Measurements from ENCODE around the gene WDR90.
"Not testable (repeated sequence)": the region's sequence is repeated elsewhere in the genome, so short reads cannot be mapped to it uniquely, and the experiment has no call there.

Gene WDR90

DNA sequence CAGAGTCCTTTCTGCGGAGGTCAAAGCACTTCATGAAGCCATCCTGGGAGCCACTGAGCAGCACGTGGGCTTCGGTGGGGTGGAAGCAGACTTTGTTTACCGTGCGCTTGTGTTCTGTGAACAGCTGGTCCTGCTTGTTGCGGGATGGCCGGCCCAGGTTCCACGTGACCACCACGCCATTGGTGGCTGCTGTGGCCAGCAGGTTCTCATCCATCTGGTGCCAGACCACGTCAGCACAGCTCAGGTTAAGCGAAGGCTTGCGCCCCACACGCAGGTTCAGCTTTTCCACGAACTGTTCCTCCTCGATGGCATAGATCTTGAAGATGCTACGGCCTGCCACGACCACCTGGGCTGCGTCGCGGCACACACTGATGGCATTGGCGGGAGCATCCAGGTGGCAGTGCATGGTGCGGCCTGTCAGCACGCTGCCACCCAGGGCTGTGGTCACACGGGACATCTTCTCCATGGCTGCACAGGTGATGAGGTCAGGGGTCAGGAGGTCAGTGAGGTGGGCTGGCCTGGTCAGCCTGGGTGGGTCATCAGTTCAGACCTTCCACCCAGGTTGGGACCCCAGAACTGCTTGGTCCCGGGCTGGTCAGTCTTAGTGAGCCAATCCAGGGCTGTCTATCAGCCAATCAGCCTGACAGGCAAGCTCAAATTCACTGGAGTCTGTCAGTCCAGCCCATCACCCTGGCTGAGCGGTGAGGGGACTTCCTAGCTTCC, 40.2 kb downstream of the WDR90 start:
- DNase-seq (ENCODE audit: low spot score): no peak

DNA sequence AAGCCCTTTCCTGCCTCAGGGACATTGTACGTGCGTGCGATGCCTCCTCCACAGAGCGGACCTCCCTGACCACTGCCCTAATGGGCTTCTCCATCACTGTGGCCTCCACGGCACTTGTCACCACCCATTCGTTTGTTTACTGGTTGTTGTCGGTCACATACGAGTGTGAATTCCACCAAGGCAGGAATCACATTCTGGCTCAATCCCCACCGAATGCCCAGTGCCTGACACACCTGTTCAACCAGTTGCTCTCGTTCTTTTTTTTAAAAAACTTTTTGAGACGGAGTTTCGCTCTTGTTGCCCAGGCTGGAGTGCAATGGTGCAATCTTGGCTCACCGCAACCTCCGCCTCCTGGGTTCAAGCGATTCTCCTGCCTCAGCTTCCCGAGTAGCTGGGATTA, 42.1 kb downstream of the WDR90 start:
- not testable (repeated sequence) for DNase-seq (ENCODE audit: low spot score)

DNA sequence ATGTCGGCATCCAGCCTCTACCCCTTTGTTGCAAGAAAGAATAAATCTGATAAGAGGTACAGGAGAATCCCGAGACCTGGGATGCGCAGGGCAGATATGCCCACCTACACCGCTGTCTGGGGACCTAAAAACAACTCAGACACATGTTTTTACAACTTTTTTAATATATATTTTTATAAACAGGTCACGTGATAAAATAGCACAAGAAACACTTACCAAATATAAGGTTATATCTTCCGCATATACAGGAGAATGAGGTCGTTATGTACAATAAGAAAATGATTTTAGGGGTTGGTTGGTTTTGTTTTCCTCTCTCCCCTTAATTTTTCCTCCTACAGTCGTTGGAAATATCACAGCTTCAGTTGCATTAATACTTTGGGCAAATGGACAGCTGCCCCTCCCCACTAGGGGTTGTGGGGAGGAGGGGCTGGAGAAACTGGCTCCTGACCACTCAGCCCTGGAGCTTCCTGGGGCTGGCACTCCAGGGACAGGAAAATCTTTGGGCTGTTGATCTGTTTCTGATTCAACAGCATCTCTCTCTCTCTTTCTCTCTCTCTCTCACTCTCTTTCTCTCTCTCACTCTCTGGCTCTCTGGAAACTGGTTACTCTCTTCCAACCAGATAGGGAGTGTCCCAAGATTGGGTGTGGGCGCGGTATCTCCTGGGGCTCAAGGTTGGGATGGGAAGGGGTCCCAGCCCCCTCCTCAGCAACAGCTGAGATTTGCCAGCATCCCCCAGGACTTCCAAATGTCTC, 43.4 kb downstream of the WDR90 start:
- no peak for DNase-seq (ENCODE audit: low spot score)

DNA sequence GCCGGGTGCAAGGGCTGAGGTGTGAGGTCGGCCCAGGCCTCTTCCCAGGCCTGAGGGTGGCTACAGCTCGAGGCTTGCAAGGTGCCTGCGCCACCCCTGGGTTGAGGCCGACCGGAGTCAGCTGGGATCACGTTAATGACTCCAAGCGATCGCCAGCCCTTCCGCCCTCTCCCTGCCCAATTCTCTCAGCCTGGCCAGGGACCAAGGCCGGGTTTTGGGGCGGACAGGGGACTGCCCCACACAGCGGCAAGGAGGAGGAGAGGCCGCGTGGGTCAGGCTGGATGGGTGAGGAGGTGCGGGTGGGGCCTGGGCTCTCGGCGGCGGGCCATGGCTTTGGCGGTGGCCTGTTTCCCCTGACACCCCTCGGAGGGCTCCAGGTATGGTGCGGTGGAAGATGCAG, 44.2 kb downstream of the WDR90 start:
- no peak for DNase-seq (ENCODE audit: low spot score)

DNA sequence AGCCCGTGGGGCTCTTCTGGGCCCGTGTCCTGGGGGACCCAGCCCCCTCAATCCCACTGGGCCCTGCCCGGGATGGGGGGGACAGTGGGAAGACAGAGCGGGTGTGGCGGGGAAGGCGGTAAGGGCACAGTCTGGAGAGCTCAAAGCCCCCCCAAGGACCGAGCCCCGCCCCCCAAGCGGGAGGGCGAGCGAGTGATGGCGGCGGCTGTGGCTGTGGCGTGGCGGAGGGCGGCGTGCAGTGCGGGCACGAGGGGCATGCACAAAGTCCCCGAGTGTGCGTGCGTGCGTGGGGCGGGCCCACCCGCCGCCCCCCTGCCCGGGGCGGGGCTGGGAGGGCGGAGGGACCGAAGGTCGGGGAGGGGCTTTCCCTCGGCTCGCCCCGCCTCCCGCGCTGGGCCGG, 44.6 kb downstream of the WDR90 start:
- DNase-seq (ENCODE audit: low spot score): no peak

DNA sequence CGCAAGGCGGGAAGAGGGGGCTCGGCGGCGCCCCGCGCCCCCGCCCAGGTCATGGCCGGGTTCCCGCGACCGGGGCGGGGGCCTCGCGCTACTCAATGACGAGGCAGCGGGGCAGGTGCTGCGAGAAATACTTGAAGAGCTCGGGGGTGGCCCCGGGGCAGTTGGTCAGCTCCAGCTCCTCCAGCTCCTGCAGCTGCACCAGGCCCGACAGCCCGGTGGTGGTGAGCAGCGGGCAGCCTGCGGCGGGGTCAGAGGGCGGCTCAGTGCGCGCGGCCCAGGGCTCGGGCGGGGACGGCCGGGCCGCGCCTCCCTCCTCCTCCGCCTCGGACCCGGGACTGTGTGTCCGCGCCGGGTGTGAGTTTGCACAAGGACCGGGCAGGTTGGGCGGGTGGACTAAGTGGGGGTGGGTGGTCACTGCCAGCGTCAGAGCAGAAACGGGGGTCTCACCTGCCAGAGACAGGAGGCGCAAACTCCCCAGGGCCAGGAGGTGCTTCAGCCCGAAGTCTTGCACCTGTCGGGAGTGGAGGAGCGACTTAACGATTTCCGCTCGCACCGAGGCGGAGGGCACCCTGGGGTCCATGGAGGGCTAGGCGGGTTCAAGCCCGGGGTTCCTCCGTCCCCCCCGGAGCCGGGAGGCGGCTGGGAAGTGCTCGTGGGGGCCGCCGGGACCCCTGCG, 45.2 kb downstream of the WDR90 start:
- DNase-seq (ENCODE audit: low spot score): no peak

DNA sequence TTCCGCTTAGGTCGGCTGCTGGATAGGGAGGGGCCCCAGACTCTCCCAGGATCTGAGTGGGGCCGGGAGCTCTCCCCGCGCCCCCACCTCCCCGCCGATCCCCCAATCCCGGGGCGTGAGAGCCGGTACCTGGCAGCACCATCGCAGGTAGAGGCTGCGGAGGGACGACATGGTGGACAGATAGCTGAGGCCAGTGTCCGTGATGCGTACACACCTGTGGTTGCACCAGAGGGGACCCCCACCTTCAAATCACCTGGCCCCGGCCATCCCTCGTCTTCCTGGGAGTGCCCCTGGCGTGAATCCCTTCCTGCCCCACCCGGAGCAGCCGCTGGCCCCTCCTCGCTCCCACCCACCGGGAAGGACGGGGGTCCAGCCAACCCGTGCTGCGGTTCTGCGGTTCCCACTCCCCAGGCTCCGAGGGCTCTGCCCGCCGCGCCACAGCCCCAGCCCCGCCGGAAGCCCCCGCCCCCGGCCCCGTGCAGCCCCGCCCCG, 45.7 kb downstream of the WDR90 start:
- no peak for DNase-seq (ENCODE audit: low spot score)

DNA sequence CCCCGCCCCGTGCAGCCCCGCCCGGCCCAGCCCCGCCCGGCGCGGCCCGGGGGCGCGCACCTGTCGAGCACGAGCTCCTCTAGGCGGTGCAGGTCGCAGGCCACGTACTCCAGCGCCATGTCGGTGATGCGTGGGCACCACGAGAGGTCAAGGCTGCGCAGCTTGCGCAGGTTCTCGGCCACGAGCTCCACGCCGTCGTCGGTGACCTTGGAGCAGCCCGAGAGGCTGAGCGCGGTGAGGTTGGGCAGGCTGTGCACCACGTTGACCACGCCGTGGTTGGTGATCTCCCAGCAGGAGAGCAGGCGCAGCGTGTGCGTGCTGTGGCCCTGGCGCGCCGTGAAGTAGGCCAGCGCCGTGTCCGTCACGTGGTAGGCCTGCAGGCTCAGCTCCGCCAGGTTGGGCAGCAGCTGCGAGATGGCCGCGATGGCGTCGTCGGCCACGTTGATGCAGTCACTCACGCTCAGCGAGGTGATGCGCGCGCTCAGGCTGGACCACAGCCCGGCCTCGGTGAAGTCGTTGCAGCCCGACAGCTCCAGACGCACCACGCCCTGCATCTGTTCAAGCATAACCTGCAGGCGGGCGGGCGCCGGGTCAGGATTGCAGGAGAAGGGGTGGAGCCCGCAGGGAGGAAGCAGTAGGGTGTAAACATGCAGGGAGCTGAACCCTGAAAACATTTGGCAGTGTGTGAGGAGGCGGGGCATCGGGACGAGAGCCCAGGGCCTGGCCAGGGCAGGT, 46.4 kb downstream of the WDR90 start:
- DNase-seq (ENCODE audit: low spot score): no peak

DNA sequence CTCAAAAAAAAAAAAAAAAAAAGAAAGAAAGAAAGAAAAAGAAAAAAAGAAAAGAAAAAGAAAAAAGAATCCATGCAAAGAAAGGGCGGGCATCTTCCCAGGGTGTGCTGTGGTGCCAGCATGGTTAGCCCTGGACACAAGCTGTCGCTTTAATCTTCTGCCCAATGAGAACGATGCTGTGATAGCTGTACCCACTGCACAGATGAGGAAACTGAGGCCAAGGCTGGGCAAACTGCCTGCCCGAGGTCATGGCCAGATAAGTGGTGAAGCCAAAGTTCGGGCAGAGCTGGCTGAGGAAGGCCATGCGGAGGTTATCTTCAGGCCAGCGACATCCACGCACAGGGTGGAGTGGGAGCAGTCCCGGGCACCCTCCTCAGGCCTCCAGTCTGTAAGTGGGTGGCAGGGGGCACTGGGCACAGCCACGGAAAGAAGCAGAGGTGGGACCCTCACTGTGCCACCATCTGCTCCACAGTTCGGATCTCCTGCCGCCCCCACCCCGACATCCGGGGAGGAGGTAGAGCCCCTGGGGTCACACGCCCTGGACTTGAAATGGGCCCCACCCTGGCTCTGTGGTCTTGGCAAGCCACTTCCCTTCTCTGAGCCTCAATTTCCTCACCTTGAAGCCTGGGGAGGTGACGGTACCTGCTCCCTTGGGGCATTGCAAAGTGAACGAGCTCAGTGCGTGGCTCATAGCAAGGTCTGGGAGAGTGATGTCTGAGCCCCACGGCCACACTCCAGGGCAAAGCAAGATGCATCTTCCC, 49.9 kb downstream of the WDR90 start:
- no peak for DNase-seq (ENCODE audit: low spot score)

DNA sequence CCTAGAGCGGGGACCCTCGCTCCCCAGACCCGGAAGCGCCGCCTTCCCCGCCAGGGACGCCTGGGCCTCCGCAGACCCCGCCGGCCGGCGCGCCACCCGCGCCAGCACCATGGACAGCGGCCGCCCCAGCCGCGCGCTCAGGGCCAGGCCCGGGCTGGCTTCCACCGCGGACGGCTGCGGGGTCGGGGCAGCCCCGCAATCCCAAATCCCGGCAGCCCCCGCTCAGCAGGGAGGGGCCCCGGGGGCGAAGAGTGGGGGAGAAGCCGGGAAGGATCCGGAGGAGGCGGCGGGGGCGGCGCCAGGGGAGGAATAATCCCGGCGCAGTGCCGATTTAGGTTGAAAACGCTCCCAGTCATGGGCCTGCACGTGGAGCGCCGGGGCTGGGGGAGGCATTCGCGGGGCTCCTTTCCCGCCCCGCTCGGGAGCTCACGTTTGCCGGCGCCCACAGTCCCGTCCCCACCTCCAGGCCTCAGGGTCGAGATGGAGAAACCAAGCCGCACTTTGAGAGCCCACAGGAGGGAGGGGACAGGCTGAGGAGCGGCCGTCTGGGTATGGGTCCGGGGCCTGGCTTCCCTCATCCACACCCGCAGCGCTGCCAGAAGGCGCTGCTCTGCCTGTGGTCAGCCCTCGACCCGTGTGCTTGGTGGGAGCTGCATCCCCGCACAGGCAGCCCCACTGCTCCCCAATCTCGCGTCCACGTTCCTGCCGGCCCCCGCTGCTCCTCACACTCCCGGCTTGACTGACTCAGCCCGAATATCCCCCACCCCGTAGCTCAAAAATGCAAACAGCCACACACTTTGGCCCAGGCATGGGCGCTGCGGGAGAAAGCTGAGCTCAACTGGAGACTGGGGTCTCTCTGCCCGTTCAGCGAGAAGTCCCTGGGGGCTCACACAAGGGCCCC, 51.8 kb downstream of the WDR90 start:
- DNase-seq (ENCODE audit: low spot score): no peak

DNA sequence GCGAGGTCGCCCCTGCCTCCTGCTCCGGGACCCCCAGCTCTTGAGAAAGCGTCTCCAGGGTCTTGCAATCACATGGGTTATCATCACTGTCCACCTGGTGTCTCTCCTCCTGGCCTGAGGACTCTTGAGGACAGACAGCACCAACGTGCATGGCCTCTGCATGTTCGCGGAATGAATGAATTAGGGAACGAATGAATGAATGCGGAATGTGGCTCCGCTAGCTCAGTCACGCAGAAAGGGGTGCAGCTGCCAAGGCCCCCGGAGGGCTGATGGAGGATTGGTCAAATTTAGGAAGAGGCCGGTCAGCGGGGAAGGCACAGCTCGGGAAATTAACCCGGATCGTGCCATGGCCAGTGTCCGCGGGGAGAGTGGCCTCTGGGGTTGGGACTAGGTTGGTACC, 53.2 kb downstream of the WDR90 start:
- DNase-seq (ENCODE audit: low spot score): no peak

DNA sequence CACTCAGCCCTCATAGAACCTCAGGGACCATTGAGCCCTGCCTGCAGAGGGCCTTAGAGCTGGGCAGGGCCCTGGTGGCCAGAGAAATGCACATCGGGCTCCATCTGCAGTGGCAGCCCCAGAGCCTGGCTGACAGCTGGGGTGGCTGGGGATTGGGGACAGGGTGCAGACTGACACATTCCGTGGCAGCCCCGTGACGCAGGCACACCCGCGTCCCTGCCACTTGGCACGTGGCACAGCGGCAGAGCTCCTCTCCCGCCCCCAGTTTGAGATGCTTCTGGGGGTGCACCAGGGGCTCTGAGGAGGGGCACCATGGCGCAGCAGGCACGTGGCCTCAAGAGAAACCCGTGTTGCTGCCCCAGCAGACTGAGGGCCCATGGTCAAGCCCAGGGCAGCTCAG, 54.2 kb downstream of the WDR90 start:
- DNase-seq (ENCODE audit: low spot score): no peak

DNA sequence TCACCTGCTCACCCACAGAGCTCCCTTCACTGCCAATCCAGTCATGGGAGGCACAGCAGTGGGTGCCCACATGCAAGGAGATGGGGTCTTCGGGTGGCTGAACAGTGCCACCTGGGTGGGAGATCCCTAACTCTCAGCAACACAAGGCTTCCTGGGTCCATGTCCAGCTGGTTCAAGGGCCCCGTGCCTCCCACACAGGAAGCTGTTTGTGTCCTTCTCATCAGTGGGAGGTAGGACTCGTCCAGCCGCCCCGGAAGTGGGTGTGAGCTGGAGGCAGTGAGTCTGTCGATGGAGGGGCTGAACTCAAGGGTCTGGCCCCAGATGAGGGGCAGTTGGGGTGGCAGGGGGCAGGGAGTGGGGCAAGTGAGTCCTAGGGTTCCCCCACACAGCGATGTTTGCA, 54.9 kb downstream of the WDR90 start:
- DNase-seq (ENCODE audit: low spot score): no peak

DNA sequence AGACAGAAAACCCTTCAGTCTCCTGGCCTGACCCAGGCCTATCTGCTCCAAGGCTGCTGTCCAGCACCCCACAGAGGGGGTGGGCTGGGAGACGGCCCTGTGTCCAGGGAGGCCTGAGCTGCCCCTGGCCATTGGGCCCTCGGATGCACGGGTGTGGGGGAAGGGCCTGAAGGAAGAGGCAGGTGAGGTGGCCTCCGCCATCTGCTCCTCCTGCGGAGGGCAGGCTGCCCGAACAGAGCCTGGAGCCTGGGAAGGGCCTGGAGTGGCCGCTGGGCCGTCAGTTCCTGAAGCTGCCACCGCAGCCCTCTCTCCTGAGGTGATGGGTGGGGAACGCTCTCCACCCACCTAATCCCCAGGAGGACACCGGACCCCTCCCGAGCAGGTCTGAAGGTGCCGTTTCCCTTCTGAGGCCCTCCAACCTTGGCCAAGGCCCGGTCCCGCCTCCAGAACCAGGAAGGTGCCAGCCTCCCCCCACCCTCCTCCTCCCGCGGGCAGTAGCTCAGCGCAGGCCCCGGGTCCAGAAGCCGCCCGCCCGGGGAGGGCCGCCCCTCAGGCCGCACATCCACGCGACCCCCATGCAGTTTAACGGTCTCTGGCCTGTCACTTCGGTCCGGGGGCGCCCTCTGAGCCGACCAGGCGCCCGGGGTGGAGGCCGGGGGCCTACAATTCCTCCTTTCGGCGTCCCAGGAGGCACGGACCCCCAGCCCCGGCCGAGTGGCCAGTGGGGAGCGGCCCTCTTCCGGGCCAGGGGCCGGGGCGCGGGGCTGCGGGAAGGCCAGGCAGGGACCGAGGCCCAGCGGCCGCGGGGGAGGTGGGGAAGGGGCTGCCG, 55.6 kb downstream of the WDR90 start:
- DNase-seq (ENCODE audit: low spot score): peak; percentile 77

DNA sequence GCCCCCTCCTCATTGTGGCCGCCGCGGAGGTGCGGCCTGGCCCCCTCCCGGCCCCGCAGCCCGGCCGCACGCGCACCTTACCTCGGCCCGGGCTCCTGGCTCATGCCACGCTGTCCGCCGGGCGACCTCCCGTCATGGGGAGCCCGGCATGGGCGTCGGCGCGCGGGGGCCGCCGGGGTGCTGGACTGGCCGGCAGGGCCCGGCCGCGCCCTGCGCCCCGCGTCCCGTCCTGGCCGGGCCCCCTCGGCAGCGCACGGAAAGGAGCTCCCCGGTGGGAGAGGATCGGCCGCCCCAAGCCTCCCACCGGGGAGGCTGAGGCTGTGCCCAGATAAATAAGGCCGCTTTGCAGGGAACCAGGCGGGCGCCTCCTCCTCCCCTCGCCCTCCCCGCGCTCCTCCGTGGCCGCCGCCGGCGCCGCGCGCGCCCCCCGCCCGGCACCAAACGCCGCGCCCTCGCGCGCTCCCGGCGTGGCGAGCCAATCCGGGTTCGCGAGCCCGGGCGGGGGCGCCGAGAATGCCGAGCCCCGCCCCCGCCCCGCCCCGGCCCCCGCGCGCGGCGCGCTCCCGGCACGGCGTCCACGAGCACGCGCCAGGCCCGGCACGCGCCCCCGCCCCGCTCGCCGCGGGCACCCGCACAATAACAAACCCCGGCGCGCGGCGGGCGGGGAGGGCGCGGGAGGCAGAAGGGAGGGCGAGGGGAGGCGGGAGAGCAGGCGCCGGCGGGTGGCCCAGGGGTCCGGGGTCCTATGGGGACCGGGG, 56.4 kb downstream of the WDR90 start, which contains the start of gene FBXL16:
TSS of gene FBXL16 (minus strand) at position 371 of the 758 bp plus-strand sequence. CDS start 8,396 bp downstream, outside the sequence.
- no peak for DNase-seq (ENCODE audit: low spot score)

DNA sequence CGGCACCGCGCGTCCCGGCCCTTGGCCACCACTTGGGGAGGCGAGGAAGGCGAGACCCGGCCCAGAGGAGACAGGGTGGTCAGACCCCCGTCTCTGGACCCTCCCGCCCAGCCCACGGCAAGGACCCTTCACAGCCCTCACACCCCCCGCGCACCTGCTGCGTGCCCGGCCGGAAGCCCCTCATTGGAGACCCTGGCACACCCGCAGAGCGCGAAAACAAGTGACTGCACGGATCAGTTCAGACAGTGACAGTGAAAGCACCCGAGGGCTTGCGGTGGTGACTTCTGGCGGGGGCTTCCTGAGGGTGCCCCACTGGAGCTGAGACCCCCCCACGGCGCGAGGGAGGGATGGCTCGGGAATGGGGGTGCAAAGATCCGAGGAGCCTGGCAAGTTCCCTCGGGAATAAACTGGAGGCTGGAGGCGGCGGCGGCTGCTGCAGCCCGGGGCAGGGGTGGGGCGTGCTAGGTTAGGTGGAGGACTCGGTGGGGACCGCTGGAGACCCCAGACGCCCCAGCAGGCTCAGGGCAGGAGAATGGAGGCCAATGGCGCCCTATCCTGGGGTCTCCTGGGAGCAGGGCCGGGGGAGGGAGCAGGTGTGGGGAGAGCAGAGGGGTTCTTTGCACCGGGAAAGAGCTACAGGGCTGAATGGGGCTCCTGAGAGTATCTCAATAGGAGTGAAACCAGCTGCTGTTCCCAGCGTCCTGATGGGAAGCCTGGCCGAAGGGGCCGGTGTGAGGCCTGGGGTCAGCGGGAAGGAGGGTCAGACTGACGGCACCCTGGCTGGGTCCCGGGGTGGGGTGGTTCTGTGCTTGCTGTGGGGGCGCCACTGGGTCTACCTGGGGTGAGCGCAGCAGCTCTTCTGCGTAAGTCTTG, 57.3 kb downstream of the WDR90 start:
- DNase-seq (ENCODE audit: low spot score): peak; percentile 56

DNA sequence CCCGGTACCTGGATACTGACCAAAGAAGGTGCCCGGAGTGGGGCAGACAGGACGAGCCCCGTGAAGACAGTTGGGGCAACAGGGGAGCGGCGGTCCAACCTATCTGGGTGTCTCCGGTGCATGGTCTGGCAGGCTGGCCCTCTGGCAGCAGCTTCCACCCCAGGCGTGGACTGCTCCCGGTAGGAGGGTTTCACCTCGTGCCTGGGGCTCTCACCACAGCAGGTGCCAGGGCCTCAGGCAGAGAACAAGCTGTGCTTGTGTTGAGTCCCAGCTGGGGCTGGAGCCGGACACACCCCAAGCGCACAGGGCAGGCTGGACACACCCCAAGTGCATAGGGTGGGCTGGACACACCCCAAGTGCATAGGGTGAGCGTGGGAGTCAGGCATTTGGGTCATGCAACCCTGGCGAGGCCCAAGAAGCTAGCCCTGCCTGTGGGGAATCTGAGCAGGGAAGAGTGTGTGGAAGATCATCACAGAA, 57.9 kb downstream of the WDR90 start:
- no peak for DNase-seq (ENCODE audit: low spot score)
